Right atrium auricular region (tissue), 2 donors: ENCODE data around the gene USH1G. TPM values are rescaled to one million over a fixed set of nuclear protein-coding genes. Genes with fewer than 3 reads are reported as not detected.

Experiments
- DNase-seq: peaks from one replicate; pipeline ENCODE4 v3.0.0-alpha.2; 2019; ENCODE audit warnings: low spot score
- H3K27ac ChIP-seq, 2 donors: fragments of 200-600 bp; sonication (generic); 1 replicate in 1 of 2; 2 replicates in 1 of 2; pipeline ENCODE4 v1.5.1; 2016 to 2019
- H3K27me3 ChIP-seq, 2 donors: fragments of 200-600 bp; sonication (generic); one replicate each; pipeline versions ENCODE4 v1.5.1 to v1.6.0; 2017 to 2019
- H3K36me3 ChIP-seq: fragments of 200-600 bp; sonication (generic); one replicate; pipeline ENCODE4 v1.5.1; 2016
- H3K4me1 ChIP-seq, 2 donors: fragments of 200-600 bp; sonication (generic); one replicate each; pipeline versions ENCODE4 v1.5.1 to v1.6.0; 2017 to 2019
- H3K4me3 ChIP-seq, 2 donors: fragments of 200-600 bp; sonication (generic); 1 replicate in 1 of 2; 2 replicates in 1 of 2; pipeline ENCODE4 v1.5.1; 2017 to 2019; ENCODE audit warnings: mild to moderate bottlenecking in 1 of 2, moderate library complexity in 1 of 2
- H3K9me3 ChIP-seq, 2 donors: fragments of 200-600 bp; sonication (generic); one replicate each; pipeline ENCODE4 v1.5.1; 2019
- total RNA-seq, 2 donors: library from RNA; depleted of rRNA; stranded (reverse); fragments of >200 nt; gene quantifications; one replicate each; pipeline ENCODE4 v1.1.0, GENCODE V29; 2016
- TF ChIP-seq, protein P1 (sequence below), 2 donors: fragments of 200-600 bp; sonication (generic); IDR thresholded peaks; one replicate each; pipeline ENCODE4 v1.5.1; 2019; ENCODE audit warnings: antibody characterized with exemption in 2 of 2

USH1G gene
- total RNA-seq, 2 donors from 2014 or later: 0.20 to 0.22 TPM

DNA sequence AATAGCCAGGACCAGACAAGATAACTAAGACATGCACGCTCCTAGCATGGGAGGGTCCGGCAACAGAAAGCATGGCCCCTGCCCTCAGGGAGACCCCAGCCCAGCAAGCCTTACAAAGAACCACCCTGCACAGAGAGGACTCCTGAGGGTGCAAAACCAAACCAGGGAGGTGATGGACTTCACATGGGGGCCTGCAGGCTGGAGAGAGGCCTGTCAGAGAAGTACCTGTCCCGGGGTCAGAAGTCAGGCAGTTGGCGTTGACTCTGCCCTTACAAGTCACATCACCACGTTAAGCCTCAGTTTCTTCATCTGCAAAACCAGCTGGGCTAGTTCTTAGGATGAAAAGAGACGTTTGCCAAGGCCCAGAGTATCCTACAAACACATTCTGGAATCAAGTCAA is 5.7 kb upstream of the USH1G start:
- H3K4me1 ChIP-seq: peaks cover 0 to 11% of the 10 kb centered on the region in 2 donors
- TF ChIP-seq, protein P1, sequence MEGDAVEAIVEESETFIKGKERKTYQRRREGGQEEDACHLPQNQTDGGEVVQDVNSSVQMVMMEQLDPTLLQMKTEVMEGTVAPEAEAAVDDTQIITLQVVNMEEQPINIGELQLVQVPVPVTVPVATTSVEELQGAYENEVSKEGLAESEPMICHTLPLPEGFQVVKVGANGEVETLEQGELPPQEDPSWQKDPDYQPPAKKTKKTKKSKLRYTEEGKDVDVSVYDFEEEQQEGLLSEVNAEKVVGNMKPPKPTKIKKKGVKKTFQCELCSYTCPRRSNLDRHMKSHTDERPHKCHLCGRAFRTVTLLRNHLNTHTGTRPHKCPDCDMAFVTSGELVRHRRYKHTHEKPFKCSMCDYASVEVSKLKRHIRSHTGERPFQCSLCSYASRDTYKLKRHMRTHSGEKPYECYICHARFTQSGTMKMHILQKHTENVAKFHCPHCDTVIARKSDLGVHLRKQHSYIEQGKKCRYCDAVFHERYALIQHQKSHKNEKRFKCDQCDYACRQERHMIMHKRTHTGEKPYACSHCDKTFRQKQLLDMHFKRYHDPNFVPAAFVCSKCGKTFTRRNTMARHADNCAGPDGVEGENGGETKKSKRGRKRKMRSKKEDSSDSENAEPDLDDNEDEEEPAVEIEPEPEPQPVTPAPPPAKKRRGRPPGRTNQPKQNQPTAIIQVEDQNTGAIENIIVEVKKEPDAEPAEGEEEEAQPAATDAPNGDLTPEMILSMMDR (IDR thresholded peaks at IDR 0.05): no peak
- DNase-seq: no peak
- no peak overlapping the region for H3K27ac ChIP-seq
- no peak overlapping the region for H3K4me3 ChIP-seq
- no peaks in the 10 kb centered on the region for H3K9me3 ChIP-seq
- no peaks in the 10 kb centered on the region for H3K36me3 ChIP-seq
- peaks cover 0 to 16% of the 10 kb centered on the region in 2 donors for H3K27me3 ChIP-seq

DNA sequence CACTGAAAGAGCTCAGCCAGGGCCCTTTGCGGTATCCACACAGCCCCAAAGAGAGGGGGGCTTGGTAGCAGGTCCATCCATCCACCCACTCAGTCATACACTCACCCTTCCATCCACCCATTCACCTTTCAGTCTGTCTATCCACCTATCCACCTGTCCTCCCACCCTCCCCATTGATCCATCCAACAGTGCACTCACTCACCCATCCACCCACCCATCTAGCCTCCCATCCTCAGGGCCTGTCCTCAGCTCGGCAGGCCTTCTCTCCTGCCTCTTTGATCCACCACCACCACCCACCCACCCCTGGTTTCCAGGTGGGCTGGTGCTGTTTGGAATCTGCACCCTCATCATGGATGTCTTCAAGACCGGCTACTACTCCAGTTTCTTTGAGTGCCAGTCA is 2.2 kb upstream of the USH1G start:
- TF ChIP-seq, protein P1 (IDR thresholded peaks at IDR 0.05): no peak
- H3K9me3 ChIP-seq: no peaks in the 10 kb centered on the region
- H3K27me3 ChIP-seq: peaks cover 0 to 22% of the 10 kb centered on the region in 2 donors
- no peak for DNase-seq
- H3K4me3 ChIP-seq: no peak overlapping the region
- H3K27ac ChIP-seq: no peak overlapping the region
- H3K36me3 ChIP-seq: no peaks in the 10 kb centered on the region
- peaks cover 0 to 39% of the 10 kb centered on the region in 2 donors for H3K4me1 ChIP-seq

DNA sequence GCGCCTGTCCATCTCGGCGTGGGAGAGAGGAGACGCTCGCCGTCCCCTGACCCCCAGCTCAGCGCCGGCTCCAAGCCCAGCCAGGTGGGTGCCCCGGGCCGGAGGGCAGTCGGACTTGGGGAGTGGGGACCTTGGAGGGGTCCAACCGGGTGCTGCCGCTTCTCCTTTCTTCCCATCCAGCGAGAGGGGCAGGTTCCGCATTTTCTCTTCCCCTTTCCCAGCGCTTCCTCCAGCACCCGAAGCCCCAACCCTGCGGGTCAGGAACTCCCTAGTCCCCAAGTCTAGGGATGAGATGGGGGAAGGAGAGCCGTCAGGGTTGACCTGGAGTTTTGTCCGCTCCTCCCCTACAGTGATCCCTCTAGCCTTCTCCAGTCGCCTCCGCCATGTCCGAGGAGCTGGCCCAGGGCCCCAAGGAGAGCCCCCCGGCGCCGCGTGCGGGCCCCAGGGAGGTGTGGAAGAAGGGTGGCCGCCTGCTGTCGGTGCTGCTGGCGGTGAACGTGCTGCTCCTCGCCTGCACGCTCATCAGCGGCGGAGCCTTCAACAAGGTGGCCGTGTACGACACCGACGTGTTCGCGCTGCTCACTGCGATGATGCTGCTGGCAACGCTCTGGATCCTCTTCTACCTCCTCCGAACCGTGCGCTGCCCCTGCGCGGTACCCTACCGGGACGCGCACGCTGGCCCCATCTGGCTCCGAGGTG is 1.3 kb upstream of the USH1G start, which contains the start of gene OTOP2:
TSS of gene OTOP2 (plus strand) at position 24 of the 699 bp plus-strand sequence. CDS start at position 384, 360 bp downstream.
- no peak for DNase-seq
- TF ChIP-seq, protein P1 (IDR thresholded peaks at IDR 0.05): no peak
- Histone ChIP-seq H3K27me3 (peaks cover 0 to 22% of the 10 kb centered on the region in 2 donors), H3K9me3 (no peaks in the 10 kb centered on the region), H3K4me3 (peak within 1 kb of the TSS; percentile 7 to 42), H3K36me3 (no peaks in the 10 kb centered on the region), H3K27ac (no peak within 1 kb of the TSS), H3K4me1 (peaks cover 0 to 39% of the 10 kb centered on the region in 2 donors)

DNA sequence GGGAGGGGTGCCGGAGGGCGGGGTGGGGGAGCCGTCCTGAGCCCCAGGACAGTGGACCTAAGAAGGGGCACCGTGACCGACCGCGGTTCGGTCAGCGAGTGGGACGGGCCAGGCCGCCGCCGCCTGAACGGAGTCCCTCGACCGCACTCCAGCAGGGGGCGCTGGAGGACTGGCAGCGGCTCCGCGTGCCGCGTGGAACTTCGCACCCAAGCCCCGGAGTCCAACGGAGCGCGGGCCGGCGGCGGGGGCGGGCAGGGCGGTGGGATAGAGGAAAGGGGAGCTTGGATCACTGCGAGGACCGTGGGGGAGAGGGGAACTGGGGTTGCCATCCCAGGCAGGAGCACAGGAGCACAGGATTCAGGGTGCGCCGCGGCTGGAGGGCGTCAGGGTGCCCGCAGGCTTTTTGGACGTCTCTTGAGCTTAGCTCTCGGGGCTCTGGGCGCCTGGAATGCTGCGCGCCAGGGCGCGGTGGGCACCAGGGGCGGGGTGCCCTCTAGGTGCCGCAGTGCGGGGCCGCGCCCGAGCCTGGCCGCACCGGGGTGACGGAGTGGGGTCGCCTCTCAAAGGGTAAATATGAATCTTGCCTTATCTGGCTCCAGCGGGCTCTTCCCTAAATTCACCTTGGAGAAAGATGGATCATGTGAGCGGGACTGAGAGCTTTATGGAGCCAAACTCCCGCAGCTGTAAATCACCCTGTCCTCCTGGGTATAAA is 639 bp upstream of the USH1G start:
- no peak overlapping the region for H3K27ac ChIP-seq
- H3K4me1 ChIP-seq: peaks cover 0 to 39% of the 10 kb centered on the region in 2 donors
- peak; percentile 61 for DNase-seq
- no peaks in the 10 kb centered on the region for H3K9me3 ChIP-seq
- TF ChIP-seq, protein P1 (IDR thresholded peaks at IDR 0.05): peak; percentile 74 to 90
- H3K36me3 ChIP-seq: no peaks in the 10 kb centered on the region
- H3K27me3 ChIP-seq: peaks cover 0 to 22% of the 10 kb centered on the region in 2 donors
- peak overlapping the region; percentile 7 to 42 for H3K4me3 ChIP-seq

DNA sequence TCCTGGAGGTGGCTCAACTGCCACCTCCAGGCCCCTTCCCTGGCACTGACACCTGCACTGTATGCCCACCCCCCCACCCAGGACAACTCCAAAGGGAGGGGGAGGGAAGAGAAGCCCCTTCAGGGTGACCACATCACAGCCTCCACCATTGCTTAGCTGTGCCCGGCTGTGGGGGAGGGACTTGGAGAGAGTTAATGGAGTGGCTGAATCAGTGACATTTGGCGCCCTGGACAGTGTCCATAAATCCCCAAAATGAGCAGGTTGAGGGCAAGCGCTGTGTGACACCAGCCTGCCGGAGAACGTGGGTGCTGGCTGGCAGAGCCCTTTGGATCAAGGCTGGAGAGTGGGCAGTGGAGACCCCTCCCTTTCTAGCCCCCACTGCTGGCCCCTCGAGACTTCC is 883 bp downstream of the USH1G start:
- Histone ChIP-seq H3K4me3 (no peak overlapping the region), H3K27ac (no peak overlapping the region), H3K27me3 (peaks cover 0 to 22% of the 10 kb centered on the region in 2 donors), H3K9me3 (no peaks in the 10 kb centered on the region), H3K4me1 (peaks cover 0 to 39% of the 10 kb centered on the region in 2 donors), H3K36me3 (no peaks in the 10 kb centered on the region)
- DNase-seq: no peak
- TF ChIP-seq, protein P1 (IDR thresholded peaks at IDR 0.05): no peak
